Measurements from ENCODE around the gene PRND.

DNA sequence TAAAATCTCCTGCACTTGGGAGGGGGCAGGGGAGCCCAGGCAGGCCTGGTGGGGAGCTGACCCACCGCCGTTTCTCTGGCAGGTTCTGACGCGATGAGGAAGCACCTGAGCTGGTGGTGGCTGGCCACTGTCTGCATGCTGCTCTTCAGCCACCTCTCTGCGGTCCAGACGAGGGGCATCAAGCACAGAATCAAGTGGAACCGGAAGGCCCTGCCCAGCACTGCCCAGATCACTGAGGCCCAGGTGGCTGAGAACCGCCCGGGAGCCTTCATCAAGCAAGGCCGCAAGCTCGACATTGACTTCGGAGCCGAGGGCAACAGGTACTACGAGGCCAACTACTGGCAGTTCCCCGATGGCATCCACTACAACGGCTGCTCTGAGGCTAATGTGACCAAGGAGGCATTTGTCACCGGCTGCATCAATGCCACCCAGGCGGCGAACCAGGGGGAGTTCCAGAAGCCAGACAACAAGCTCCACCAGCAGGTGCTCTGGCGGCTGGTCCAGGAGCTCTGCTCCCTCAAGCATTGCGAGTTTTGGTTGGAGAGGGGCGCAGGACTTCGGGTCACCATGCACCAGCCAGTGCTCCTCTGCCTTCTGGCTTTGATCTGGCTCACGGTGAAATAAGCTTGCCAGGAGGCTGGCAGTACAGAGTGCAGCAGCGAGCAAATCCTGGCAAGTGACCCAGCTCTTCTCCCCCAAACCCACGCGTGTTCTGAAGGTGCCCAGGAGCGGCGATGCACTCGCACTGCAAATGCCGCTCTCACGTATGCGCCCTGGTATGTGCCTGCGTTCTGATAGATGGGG lies 3.0 kb downstream of the PRND start:
- TF ChIP-seq TAF1 (IDR thresholded peaks at IDR 0.05; ENCODE audit: borderline replicate concordance, low read depth, low read length), result no peak
- no peak for TF ChIP-seq POLR2A (IDR thresholded peaks at IDR 0.05; ENCODE audit: low read depth, low read length)
